ENCODE results near the gene ZNF556.
"Not testable (repeated sequence)": the region's sequence is repeated elsewhere in the genome, so short reads cannot be mapped to it uniquely, and the experiment has no call there.

The ZNF556 gene

DNA sequence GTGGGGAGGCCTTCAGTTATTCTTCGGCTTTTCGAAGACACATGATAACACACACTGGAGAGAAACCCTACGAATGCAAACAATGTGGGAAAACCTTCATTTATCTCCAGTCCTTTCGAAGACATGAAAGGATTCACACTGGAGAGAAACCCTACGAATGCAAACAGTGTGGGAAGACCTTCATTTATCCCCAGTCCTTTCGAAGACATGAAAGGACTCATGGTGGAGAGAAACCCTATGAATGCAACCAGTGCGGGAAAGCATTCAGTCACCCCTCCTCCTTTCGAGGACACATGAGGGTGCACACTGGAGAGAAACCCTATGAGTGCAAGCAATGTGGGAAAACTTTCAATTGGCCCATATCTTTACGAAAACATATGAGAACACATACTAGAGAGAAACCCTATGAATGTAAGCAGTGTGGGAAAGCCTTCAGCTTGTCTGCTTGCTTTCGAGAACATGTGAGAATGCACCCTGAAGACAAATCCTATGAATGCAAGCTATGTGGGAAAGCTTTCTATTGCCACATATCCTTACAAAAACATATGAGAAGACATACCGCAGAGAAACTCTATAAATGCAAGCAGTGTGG lies 14.0 kb upstream of the ZNF556 start:
- DNase-seq (ENCODE audit: low spot score): no peak

DNA sequence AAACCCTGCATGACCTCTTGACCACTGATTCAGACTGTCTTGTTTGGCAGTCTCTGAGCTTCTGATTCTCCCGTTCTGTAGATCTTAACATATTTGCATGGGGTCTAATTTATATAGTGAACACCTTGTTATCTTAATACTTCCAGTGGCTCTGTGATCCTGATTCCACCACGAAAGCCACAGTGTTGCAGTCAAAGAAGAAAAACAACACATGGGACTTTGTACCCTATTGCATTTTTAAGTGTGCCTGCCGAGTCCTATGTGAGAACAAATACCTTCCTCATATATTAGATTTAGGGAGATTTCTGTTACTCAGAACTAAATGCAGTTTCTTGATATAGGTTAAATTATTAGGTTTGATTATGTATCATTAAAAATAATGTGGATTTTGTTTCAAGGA lies 12.3 kb upstream of the ZNF556 start:
- DNase-seq (ENCODE audit: low spot score): no peak

DNA sequence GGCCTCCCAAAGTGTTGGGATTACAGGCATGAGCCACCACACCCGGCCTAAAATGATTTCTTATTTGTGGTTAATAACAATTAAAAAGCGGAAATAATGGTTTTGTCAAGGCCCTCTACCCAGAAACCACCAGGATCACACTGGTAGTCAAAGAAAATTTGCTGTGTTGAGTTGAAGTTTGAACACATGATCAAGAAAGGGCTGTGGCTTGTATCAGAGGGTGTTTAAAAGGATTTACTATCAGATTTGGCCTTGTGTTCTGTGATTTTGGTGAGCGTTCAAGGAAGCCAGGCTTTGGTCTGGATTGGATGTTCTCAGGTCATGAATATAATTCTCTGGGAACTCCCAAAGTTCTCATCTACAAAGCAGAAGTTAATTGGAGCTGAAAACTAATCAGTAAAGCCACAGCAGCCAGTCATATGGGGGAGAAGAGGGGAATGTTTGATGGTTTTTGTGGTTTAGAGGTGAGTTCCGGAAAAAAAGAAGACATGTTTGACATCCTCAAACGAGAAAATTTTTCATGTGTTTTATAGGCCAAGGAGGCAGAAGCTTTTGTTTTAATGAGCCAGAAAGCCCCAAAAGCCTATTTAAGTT lies 10.6 kb upstream of the ZNF556 start:
- DNase-seq (ENCODE audit: low spot score): no peak

DNA sequence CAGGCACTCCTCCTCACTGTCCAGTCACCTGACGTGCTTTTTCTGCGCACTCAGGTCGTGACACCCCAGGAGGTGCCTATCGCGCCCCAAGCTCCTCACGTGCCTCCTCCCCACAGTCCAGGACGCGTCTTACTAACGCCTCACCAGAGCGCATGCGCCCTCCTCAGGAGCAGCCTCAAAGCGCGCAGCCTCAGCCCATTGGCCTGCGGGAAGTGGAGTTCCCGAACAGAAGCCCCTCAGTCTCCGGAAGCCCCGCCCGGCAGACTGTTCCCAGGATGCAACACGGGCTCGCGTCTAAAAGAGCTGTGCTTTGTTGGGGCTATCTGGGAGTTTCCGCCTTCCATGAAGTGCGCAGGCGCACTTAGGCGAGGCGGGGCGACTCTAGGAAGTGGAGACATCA lies 8.3 kb upstream of the ZNF556 start:
- no peak for DNase-seq (ENCODE audit: low spot score)

DNA sequence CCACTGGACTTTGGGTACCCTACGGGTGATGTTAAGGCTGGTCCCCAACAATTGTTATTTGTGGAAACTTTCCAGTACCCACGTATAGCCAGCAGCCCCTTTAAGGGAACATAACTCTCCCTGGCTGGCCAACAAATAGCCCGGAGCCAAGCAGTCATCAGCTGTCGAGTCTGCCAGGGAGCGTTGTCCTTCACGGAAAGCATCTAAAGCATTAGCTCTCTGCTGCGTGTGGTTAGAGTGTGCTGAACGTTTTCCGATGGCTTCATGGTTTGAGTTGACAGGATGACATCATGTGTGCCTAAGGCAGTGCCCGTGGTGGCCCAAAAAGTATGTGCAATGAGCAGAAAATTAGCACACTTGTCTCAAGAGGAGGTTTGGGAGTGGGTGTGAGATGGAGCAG lies 3.3 kb upstream of the ZNF556 start:
- no peak for DNase-seq (ENCODE audit: low spot score)

DNA sequence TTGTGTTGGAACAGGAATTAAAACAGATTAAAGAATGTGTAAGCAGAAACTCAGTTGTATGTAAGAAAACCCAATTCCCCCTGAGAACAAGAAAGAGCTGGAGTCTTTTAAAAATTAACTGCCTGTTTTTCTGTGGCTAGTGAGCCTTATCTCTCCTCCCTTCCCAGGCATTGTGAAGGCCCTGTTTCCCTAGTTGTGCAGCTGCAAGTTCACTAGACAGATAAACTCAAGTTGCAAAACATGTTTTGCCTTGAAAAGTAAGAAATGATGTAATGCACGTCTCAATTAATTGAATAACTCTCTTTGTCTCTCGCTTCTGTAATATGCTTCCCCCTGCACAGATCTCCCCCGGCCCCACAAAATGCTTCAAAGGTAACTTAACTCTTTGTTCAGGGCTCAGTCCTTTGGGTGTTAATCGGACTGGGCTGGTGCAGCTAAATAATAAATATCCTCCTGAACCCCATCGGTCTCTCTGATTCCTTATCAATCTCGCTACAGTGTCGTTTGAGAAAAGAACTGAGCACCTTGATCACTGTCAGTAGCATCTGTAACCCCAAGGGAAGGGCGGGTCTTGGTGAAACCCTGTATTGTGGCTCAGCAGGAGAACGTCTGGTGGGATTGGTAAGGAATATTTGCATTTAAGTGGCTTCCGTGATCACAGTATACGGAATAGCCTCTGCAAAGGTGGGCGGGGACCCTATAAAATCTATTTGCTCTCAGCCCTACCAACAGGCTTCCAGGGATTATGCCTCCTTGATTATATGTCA lies 1.6 kb upstream of the ZNF556 start:
- no peak for DNase-seq (ENCODE audit: low spot score)

DNA sequence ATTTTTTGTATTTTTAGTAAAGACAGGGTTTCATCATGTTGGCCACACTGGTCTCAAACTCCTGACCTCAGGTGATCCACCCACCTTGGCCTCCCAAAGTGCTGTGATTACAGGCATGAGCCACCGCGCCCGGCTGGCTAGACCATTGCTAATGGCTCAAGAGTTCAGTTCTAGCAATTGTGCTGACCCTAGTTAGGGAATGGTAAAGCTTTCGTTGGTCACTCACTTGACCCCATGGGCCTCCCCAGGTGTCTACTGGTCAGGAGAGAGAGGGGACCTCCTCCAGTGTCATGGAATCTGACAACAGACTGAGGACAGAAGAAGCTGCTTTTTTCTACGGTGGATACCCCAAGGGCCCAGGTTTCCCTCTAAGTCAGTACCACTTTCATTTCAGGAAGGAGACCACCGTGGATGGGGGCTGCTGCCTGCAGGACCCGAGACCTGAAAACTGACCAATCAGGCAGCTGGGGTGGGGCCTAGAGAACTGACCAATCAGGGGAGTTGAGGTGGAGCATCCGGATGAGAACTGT lies 575 bp upstream of the ZNF556 start:
- no peak for DNase-seq (ENCODE audit: low spot score)

DNA sequence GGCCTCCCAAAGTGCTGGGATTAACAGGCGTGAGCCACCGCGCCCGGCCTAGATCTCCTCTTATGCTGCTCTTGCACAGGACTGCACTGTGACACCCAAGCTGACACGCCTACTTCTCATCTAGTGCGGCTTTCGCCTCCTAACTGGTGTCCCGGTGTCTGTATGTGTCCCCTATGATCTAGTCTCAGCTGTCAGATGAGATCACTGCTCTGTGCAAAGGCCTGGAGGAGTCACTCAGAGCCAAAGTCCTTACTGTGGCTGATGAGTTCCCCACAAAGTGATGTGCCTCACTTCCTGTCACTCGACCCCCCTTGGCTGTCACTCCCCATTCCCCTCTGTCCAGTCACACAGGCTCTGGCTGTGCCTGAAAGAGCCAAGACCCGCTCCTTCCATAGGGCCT lies 2.5 kb downstream of the ZNF556 start:
- DNase-seq (ENCODE audit: low spot score): no peak

DNA sequence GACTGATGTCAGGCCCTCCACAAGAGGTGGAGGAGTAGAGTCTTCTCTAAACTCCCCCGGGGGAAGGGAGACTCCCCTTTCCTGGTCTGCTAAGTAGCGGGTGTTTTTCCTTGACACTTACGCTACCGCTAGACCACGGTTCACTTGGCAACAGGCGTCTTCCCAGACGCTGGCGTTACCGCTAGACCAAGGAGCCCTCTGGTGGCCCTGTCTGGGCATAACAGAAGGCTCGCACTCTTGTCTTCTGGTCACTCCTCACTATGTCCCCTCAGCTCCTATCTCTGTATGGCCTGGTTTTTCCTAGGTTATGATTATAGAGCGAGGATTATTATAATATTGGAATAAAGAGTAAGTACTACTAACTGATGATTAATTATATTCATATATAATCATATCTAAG lies 5.0 kb downstream of the ZNF556 start:
- not testable (repeated sequence) for DNase-seq (ENCODE audit: low spot score)

DNA sequence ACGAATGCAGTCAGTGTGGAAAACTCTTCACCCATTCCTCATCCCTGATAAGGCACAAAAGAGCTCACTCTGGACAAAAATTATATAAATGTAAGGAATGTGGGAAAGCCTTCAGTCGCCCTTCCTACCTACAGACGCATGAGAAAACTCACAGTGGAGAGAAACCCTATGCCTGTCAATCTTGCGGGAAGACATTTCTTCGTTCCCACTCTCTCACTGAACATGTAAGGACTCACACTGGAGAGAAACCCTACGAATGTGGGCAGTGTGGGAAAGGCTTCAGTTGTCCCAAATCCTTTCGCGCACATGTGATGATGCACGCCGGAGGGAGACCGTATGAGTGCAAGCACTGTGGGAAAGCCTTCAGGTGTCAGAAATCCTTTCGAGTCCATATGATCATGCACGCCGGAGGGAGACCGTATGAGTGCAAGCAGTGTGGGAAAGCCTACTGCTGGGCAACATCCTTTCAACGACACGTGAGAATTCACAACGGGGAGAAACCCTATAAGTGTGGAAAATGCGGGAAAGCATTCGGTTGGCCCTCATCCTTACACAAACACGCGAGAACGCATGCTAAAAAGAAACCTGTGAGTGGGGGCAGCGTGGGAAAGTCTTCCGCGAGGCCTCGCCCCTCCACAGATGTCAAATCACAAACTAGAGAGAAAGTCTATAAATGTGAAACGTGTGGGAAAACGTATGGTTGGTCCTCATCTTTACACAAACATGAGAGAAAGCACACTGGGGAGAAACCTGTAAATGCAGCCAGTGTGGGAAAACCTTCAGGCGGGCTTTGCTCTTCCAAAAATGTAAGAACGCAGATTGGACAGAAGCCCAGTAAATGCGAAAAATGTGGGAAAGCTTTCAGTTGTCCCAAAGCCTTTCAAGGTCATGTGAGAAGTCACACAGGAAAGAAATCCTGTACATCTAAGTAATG lies 10.5 kb downstream of the ZNF556 start:
- no peak for DNase-seq (ENCODE audit: low spot score)

DNA sequence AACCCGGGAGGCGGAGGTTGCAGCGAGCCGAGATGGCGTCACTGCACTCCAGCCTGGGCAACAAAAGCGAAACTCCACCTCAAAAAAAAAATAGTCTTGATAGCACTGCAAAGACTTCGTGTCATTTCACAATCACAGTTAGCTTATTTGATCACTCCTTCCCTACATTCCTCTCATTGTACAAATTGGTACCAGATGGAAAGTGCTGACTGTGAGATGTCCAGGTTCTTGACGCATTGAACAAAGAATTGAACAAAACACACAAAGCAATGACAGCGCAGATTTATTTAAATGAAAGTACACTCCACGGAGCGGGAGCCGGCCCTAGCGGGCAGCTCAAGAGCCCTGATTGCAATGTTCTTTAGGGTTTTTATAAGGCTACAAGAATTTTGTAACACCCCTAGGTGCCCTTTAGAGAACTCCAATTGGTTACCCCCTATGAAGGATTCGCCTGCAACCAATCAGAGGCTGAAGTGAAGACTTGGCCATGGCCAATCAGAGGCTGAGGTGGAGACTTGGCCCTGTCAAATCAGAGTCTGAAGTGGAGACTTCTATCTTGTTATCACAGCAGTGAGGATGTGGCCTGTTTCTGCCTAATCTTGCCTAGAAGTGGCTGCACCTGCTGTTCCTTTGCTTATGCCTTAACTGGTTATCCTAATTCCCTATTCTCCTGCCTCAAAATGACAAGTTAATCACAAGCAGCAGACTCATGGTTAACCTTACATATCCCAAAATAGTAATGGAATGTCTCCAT lies 16.7 kb downstream of the ZNF556 start:
- DNase-seq (ENCODE audit: low spot score): no peak

DNA sequence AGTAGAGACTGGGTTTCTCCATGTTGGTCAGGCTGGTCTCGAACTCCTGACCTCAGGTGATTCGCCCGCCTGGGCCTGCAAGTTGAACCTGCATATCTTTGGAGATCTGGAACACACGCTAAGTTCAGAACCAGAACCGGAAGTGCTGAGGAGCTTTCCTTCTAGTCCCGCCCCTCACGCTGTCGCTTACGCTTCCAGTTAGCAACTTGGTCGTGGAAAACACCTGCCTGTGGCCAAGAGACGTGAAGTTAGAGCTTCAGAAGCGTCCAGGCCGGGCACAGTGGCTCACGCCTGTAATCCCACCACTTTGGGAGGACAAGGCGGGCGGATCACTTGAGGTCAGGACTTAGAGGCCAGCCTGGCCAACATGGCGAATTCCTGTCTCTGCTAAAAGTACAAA lies 18.6 kb downstream of the ZNF556 start:
- no peak for DNase-seq (ENCODE audit: low spot score)

DNA sequence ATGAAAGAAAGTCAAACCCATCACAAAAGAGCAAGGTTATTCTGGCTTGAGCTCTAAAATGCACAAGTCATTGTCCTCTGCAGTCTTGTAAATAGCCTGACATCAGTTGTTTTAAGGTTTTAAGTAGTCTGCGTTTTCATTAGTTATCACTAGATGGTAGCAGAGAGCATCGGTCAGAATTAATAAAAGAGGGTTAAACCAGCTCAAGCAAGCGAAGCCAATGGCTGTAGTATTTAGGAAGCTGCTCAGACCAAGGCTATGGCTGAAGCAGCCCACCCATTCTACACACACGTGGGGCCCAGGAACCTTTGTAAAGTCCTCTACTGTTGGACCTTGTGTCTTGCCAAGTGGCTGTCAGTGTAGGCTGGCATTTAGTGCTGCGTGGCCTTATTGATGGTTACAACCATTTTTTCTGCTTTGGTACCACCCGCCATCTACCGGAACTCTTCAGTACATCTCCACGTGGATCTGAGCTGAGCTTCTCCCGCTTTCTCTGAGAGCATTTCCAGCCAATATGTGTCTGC lies 20.3 kb downstream of the ZNF556 start:
- DNase-seq (ENCODE audit: low spot score): peak; percentile 72

DNA sequence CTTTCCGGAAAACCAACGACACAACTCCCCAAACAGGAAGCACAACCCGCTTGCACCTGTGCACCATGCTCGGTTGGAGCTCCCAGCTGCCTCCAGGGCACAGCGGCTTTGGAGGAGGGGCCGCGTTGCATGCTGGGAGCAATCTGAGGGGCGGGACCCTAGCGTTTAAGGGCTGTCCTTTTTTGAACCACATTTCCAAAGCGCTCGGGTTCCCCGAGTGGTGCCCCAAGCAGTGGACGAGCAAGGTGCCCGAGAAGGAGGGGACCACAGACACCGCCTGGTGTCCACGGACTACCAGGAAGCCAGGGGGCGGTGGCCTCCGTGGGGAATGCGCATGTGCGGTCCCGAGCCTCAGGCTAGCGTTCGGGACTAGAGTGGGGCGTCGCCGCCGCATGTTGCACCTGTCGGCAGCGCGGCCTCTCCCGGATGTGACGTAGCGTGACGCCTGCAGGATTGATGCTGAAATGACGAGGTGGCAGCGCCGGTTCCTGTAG lies 21.6 kb downstream of the ZNF556 start:
- DNase-seq (ENCODE audit: low spot score): no peak

DNA sequence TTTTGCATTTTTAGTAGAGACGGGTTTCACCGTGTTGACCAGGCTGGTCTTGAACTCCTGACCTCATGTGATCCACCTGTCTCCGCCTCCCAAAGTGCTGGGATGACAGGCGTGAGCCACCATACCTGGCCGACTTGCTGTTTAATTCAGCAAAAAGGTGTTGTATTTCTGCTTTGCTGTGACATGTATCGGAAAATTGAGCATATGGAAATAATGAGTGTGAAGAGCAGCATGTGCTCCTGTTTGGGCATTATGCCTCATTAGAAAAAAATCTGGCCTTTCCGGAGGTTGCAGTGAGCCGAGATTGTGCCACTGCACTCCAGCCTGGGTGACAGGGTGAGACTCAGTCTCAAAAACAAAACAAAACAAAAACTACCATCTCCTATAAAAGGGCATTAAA lies 23.4 kb downstream of the ZNF556 start:
- DNase-seq (ENCODE audit: low spot score): not testable (repeated sequence)

DNA sequence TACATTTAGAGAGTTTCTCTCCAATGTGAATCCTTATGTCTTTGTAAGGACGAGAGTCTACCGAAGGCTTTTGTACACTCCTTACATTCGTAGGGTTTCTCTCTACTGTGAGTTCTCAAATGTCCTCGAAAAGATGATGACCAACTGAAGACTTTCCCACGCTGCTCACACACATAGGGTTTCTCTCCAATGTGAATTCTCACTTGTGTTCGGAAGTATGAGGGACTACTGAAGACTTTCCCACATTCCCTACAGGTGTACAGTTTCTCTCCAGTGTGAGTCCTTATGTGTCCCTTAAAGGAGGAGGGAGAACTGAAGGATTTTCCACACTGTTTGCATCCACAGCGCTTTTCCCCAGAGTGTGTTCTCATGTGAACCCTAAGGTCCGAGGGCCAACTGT lies 29.6 kb downstream of the ZNF556 start:
- no peak for DNase-seq (ENCODE audit: low spot score)

DNA sequence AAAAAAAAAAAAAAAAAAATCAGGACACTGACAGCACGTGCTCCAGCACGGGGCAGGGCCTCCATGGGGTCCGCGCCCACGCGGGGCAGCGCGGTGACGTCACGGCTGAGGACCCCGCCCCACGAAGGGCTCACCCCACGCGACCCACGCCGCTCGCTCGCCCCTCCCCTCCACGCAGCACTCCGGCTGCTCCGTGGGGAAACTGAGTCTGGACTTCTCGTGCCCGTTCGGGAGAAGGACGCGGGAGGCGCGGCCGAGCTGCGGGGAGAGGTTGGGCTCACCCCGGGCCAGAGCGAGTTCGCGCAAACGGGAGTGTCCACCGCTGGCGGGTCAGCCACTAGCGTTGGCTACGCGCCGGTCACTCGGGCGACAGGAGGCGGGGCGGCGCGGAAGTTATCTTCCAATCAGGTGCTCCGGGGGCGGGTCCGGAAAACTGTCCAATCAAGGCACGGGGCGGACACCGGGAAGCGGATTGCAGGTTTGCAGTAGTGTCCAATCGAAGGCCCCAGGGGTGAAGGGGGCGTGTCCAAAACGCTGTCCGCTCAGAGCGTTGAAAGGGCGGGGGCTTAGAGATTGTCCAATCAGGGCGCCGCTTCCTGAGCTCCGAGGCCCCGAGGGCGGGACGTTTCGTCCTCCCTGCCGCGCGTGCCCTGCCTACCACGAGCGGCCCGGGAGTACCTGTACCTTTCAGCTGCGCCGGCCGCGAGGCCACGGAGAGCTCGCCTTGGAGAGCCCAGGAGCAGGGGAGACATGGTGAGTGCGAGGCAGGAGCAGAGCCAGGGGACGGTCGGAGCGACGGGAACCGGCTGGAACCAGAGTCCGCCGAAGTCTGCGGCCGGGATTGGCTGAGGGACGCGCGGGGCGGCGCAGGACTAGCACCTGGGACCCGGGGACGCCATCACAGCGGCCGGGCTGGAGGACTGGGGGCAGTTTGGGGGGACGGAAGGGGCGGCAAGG lies 33.4 kb downstream of the ZNF556 start, which contains the start of gene ZNF57:
TSS of gene ZNF57 (plus strand) at position 633 of the 957 bp plus-strand sequence. CDS start at position 751, 118 bp downstream.
- peak; percentile 100 for DNase-seq (ENCODE audit: low spot score)

DNA sequence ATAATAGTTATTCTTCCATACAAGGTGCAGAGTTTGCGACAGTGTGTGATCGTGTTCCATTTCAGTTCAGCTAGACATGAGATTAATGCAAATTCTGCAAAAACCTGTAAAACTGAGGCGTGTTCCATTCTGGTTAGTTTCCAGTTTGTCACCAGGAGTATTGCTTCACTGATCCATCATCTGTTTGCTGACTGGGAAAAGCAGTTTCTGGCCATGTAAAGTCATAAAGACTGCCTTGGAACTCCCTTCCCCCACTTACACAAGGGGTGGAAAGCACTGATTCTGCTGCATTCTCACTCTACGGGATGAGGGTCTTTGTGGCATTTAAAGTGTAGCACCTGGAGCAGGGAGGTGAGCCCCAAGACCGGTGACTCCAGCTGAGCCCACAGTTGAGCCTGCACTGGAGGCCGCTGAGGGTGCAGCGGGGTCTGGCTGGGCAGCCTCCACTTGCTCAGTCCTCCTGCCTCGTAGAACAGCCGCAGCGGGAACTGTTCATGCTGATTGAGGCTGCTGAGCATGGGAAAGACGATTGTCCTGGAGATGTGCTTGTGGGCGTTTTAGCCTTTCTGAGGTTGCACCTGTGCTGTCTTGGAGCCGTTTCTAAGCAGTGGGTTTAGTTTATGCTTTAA lies 35.6 kb downstream of the ZNF556 start:
- no peak for DNase-seq (ENCODE audit: low spot score)

DNA sequence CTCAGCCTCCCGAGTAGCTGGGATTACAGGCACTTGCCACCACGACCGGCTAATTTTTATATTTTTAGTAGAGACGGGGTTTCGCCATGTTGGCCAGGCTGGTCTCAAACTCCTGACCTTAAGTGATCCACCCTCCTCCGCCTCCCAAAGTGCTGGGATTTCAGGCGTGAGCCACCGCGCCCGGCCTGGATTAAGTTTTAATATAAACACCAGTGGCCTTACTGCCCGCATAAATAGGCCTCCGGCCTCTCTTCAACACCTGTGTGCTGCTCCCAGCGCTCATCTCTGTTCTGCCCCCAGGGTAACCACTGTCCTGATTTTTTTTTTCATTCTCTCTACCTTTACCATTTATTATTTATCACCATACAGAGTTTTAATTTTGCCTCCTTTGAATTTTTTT lies 36.2 kb downstream of the ZNF556 start:
- DNase-seq (ENCODE audit: low spot score): not testable (repeated sequence)
